Neural progenitor cell (in vitro differentiated cells): ENCODE results near the gene HRCT1.

Source experiments
- EZH2 ChIP-seq: fragments of 200-600 bp; sonication (generic); IDR thresholded peaks from 2 replicates; pipeline ENCODE4 v1.6.1; 2017; ENCODE audit warnings: antibody characterized with exemption, mild to moderate bottlenecking, moderate library complexity
- TF ChIP-seq, protein P1 (sequence below): fragments of 200-600 bp; sonication (generic); IDR thresholded peaks from 2 replicates; pipeline ENCODE4 v1.5.1; 2017; ENCODE audit warnings: antibody characterized with exemption, mild to moderate bottlenecking

DNA sequence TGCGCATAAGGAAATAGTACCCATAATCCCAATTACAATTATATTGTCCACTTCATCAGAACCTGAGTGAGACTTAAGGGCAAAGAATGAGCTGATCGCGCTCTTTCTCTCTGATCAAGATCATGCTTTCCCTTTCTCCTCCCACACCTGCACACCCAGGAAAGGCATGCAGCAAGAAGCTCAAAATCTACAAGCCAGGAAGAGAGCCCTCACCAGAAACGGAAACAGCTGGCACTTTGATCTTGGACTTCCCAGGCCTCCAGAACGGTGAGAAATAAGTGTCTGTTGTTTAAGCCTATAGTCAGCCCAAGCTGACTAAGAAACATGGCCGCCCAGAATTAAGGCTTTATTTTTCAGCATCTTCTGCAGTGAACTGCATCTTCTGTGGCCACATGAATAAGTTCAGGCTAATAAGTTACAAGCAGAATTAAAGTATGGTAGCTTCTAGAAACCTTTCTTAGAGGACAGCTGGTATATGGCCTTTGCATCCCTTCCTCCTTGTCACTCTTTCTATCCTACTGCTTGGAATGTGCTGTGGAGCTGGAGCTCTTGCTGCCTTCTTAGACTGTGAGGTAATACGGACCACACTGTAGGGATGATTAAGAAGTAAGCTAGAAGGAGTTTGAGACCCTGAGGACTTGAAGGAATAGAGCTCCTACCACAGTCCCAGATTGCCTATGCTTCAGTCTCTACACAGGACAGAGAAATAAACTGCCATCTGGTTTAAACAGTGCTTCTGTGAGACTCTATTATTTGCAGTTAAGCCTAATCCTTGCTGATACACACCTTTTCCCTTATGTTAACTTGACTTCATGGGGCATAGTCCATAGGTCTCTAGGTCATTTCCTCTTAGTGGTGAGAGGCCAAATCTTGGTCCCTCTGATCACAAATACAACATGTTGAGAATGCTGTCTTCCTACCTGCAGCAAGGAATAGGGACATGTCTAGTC lies 34.7 kb downstream of the HRCT1 start:
- TF ChIP-seq, protein P1, sequence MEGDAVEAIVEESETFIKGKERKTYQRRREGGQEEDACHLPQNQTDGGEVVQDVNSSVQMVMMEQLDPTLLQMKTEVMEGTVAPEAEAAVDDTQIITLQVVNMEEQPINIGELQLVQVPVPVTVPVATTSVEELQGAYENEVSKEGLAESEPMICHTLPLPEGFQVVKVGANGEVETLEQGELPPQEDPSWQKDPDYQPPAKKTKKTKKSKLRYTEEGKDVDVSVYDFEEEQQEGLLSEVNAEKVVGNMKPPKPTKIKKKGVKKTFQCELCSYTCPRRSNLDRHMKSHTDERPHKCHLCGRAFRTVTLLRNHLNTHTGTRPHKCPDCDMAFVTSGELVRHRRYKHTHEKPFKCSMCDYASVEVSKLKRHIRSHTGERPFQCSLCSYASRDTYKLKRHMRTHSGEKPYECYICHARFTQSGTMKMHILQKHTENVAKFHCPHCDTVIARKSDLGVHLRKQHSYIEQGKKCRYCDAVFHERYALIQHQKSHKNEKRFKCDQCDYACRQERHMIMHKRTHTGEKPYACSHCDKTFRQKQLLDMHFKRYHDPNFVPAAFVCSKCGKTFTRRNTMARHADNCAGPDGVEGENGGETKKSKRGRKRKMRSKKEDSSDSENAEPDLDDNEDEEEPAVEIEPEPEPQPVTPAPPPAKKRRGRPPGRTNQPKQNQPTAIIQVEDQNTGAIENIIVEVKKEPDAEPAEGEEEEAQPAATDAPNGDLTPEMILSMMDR: no peak
- TF ChIP-seq EZH2: no peak
